T47D (cell line): ENCODE results near the gene TCF21.
"Not testable (repeated sequence)": the region's sequence is repeated elsewhere in the genome, so short reads cannot be mapped to it uniquely, and the experiment has no call there.

Experiments
- DNase-seq, 2 experiments: peaks; one replicate each; pipeline versions ENCODE4 v3.0.0 to v3.0.0-alpha.2; 2011 to 2012; ENCODE audit warnings: low read depth in 1 of 2, low spot score in 1 of 2
- JUND ChIP-seq: IDR thresholded peaks from 2 replicates; pipeline ENCODE4 v1.6.1; 2012; ENCODE audit warnings: low read depth
- in situ Hi-C: cut with HindIII; loops from 2 replicates; pipeline ENCODE4 v1.10.0; 2016; ENCODE audit warnings: low sequenced_read_pairs, low pct_unique_long_range_greater_than_20kb

TCF21 gene

DNA sequence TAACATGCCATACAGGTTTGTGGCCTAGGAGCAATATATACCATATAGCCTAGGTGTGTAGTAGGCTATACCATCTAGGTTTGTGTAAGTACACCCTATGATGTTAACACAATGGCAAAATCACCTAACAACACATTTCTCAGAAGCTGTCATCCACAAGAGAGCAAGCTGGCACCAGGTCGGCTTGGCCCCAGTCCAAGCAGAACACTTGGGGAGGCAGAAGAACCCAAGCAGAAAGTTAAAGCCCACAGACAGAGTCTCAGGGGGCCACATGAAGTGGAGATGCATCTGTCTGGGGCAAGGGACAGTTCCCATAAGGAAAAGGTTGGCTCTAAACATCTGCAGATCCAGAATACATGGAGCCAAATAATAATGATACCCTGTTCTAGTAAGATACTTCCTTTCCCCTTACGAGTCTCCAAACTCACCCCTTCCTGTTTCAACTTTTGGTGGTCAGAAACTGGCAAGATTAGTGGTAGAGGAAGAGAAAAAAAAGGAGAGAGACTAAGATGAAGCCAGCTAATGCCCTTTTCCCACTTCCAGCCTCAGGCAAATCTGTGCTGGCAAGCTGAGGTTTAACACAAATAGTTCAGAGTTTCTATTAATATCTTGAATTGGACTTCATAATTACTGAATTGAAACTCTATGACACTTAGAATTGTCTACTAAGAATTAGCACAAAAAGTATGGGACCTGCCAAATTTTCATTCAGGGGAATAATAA, 29.5 kb downstream of the TCF21 start:
- no peak for DNase-seq
- TF ChIP-seq JUND = no peak
- in situ Hi-C loops = no loop called here

DNA sequence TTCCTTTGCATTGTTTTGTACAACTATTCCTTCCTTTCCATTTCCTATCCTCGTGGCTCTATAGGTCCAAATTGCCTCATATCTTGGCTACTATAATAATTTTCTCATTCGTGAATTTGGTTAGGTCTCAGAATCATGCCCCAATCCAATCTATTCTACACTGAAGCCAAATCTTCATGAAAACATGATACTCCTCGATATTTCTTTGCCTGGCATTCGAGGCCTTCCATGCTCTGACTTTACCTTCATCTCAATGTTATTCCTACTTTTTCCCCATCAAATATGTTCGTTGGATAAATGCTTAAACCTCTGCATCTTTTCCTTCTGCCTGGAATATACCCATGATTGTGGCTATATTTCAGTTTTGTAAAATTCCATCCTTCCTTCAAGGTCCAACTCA, 30.4 kb downstream of the TCF21 start:
- no peak for TF ChIP-seq JUND
- no peak for DNase-seq
- in situ Hi-C loops = no loop called here

DNA sequence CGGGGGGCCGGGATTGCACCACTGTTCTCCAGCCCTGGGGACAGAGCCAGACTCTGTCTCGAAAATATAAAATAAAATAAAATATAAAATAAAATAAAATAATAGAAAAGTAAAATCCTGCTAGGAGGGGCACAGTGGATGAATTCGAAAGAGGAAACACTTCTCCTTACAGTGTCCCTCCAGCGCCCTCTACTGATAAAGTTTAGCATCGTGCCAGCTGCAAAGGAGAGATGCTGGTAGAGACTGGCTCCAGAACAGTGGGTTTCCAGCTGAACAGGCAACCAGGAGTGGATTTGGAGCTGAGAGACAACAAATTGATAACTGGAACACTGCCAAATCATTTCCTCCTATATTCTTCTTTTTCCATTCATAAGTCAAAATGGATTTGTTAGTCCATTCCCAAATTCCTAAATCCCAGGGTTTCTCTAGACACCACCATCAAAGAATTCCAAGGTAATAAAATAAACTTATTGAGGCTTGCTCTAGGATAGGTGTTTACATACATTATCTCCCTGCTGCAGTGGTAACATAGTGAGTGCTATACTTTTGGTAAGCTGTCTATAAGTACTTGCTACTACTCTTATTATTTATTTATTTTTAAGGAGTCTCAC, 32.4 kb downstream of the TCF21 start:
- in situ Hi-C loops = no loop called here
- peak; percentile 26 to 78 for DNase-seq
- no peak for TF ChIP-seq JUND

DNA sequence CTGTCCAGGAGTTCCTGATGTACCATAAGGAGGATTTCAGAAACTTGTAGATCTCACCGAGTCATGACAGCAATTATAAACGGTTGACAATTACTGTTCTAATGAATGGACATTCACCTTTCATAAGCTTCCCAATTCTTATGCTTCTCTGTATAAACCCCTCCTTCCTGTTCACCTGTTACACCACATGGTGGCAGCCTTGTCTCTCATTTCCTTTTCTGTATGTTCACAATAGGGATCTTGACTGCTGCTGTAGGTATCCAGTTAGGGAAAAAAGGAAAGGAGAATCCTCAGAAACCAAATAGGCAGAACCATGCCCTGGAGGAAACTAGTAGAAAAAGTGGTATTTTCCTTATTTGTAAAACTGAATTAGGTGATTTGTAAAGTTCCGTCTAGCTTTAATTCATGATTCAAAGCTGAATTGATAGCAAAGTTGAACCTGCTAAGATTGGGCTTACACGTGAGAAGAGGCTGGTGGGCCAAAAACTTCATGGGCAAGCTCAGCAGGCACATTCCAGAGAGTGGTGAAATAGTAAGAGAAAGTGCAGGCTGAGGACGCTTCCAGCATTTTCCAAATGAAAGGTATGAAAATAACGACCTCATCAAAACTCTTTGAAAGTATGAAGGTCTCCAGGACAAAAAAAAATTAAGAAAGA, 35.2 kb downstream of the TCF21 start:
- in situ Hi-C loops = no loop called here
- no peak for TF ChIP-seq JUND
- peak; percentile 13 to 80 for DNase-seq

DNA sequence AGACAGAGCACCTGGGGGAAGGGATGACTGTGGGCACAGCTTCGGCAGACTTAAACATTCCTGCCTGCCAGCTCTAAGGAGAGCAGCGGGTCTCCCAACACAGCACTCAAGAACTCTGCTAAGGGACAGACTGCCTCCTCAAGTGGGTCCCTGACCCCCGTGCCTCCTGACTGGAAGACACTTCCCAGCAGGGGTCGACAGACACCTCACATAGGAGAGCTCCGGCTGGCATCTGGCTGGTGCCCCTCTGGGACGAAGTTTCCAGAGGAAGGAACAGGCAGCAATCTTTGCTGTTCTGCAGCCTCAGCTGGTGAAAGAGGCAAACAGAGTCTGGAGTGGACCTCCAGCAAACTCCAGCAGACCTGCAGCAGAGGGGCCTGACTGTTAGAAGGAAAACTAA, 42.3 kb downstream of the TCF21 start:
- in situ Hi-C loops, DNase-seq: not testable (repeated sequence)

DNA sequence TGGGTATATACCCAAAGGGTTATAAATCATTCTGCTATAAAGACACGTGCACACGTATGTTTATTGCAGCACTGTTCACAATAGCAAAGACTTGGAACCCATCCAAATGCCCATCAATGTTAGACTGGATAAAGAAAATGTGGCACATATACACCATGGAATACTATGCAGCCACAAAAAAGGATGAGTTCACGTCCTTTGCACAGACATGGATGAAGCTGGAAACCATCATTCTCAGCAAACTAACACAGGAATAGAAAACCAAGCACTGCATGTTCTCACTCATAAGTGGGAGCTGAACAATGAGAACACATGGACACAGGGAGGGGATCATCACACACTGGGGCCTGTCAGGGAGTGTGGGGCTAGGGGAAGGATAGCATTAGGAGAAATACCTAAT, 47.4 kb downstream of the TCF21 start:
- DNase-seq, in situ Hi-C loops: not testable (repeated sequence)

DNA sequence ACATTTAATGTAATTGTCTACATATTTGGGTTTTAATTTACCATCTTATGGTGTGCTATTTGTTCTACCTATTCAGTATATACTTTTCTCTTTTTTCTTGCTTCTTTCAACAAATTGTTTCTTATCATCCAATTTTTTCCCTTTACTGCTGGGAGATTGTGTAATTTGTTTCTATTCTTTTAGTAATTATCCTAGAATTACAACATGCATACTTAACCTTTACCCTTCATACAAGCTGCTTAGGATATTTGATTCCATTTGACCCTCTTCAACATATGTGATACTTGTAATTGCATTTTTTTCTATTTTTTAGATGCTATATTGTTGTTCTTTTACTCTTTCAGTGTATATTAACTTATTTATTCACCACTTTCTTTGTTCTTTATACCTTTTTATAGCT, 49.0 kb downstream of the TCF21 start:
- in situ Hi-C loops = no loop called here
- DNase-seq = no peak
- no peak for TF ChIP-seq JUND

DNA sequence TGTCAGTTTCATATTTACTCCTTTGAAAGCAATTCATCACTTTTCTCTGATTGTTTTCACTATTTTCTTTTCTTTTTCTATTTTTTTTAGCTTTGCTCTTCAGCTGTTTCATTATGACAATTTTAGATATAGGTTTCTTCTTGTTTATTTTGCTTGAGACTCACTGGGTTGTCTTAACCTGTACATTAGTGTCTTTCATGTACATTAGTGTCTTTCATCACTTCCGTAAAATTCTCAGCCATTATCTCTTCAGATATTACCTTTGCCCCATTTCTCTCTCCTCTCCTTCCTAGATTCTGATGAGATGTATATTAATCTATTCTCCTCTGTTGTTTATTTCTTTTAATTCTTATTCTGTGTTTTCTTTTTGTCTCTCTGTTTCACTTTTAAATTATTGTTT, 49.6 kb downstream of the TCF21 start:
- in situ Hi-C loops = no loop called here

DNA sequence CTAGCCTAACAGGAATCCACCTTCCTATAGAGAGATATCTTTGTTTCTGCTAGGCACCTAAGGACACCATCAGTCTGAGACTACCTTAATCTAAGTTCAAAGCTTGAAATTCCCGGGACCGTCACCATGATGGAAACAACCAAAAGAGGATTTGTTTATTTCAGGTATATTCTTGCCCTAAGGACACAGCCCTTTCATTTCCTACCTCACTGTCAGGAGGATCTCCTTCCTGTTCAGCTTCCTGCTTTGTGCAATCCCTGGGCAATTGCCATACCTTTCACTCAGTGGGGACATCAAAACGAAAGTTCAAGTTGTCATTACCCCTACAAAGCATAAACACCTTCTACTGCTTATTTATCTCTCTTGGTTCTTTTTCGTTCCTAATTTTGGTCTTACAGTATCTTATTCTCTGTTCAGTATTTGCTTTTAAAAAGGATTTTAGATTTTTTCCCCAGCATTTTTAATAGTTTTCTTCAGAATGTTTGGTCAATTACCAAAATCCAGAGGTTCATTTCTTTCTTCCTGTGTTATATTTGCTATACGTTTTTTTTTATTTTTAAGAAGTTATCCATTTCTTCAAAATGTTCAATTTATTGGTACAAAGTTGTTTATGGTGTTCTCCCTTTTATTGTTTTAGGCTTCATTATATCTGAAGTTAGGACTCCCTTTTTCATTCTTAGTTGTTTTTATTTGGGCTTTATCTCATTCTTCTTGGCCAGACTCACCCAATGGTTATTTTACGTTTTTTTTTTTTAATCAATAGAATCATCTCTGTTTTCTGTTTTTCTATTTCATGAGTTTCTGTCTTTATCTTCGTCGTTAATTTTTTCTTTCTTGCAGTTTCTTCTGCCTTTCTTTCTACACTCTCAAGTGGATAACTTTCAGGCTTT, 51.1 kb downstream of the TCF21 start:
- no peak for TF ChIP-seq JUND
- in situ Hi-C loops = no loop called here
- peak in 1 of 2 experiments; percentile 59 for DNase-seq

More for the DNA sequence above, 49.6 kb downstream of the TCF21 start:
- no peak for DNase-seq
- TF ChIP-seq JUND = no peak
